Mesothelial cell of epicardium (in vitro differentiated cells): ENCODE results near the gene ASB12. TPM values are rescaled to one million over a fixed set of nuclear protein-coding genes. Genes with fewer than 3 reads are reported as not detected.

Source experiments
- DNase-seq, 2 experiments: peaks; one replicate each; pipeline ENCODE4 v3.0.0; 2021; ENCODE audit warnings: low spot score in 2 of 2; ENCODE audit not compliant: unreplicated experiment in 2 of 2
- H3K27ac Mint-ChIP-seq: 2 replicates; pipeline ENCODE4 v1.8.0; 2021; ENCODE audit warnings: mixed read lengths
- H3K27me3 Mint-ChIP-seq: 2 replicates; pipeline ENCODE4 v1.8.0; 2021; ENCODE audit warnings: low read depth, mixed read lengths
- H3K36me3 Mint-ChIP-seq: 2 replicates; pipeline ENCODE4 v1.8.0; 2021; ENCODE audit warnings: mixed read lengths
- H3K4me1 Mint-ChIP-seq: 2 replicates; pipeline ENCODE4 v1.8.0; 2021; ENCODE audit warnings: mixed read lengths
- H3K4me3 Mint-ChIP-seq: 2 replicates; pipeline ENCODE4 v1.8.0; 2021; ENCODE audit warnings: mild to moderate bottlenecking, moderate library complexity, mixed read lengths
- H3K9me3 Mint-ChIP-seq: 2 replicates; pipeline ENCODE4 v1.8.0; 2021; ENCODE audit warnings: mixed read lengths
- total RNA-seq: library from RNA; stranded (reverse); gene quantifications from 3 replicates; pipeline ENCODE4 v1.2.1, GENCODE V29; 2021
- TF ChIP-seq, protein P1 (sequence below): fragments of 200-600 bp; sonication (generic); IDR thresholded peaks from one replicate; pipeline ENCODE4 v1.5.0; 2021; ENCODE audit warnings: antibody characterized with exemption; ENCODE audit not compliant: unreplicated experiment

ASB12 gene
- total RNA-seq, 1 donor from 2014 or later: 0.67 TPM

DNA sequence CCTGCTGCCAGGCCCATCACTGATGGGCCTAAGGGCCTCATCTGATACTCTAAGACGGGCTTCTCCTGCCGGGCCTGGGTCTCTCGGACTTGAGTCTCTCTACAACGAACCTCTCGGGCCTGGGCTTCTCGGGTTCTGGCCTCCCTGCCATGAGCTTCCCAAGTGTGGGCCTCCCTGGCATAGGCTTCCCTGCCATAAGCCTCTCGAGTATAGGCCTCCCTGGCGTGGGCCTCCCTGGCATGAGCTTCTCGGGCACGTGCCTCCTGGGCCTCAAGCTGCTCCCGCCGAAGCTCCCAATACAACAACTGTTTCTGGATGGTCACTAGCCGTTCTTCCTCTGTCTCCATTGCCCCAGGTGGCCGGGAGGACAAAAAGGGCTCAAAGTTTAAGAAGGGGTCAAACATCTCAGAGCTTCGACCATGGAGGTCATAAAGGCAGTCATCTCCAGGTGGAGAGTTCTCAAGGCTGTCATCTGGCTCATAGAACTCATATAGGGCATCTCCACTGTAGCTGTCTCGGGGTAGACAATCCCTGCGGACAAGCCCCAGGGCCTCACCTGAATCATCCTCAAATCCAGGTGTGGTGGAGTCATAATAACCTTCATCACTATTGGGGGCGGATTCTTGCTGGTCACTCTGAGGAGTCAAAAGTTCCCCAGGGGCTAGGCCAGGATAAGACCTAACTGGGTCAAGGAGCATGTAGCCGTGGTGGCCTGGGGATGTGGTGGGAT is 39.0 kb downstream of the ASB12 start:
- peaks cover 13% of the 10 kb centered on the region for H3K36me3 Mint-ChIP-seq
- no peaks in the 10 kb centered on the region for H3K27me3 Mint-ChIP-seq
- DNase-seq: no peak
- no peak overlapping the region for H3K4me3 Mint-ChIP-seq
- TF ChIP-seq, protein P1, sequence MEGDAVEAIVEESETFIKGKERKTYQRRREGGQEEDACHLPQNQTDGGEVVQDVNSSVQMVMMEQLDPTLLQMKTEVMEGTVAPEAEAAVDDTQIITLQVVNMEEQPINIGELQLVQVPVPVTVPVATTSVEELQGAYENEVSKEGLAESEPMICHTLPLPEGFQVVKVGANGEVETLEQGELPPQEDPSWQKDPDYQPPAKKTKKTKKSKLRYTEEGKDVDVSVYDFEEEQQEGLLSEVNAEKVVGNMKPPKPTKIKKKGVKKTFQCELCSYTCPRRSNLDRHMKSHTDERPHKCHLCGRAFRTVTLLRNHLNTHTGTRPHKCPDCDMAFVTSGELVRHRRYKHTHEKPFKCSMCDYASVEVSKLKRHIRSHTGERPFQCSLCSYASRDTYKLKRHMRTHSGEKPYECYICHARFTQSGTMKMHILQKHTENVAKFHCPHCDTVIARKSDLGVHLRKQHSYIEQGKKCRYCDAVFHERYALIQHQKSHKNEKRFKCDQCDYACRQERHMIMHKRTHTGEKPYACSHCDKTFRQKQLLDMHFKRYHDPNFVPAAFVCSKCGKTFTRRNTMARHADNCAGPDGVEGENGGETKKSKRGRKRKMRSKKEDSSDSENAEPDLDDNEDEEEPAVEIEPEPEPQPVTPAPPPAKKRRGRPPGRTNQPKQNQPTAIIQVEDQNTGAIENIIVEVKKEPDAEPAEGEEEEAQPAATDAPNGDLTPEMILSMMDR: no peak
- peaks cover 4% of the 10 kb centered on the region for H3K9me3 Mint-ChIP-seq
- no peak overlapping the region for H3K27ac Mint-ChIP-seq
- H3K4me1 Mint-ChIP-seq: peaks cover 6% of the 10 kb centered on the region

DNA sequence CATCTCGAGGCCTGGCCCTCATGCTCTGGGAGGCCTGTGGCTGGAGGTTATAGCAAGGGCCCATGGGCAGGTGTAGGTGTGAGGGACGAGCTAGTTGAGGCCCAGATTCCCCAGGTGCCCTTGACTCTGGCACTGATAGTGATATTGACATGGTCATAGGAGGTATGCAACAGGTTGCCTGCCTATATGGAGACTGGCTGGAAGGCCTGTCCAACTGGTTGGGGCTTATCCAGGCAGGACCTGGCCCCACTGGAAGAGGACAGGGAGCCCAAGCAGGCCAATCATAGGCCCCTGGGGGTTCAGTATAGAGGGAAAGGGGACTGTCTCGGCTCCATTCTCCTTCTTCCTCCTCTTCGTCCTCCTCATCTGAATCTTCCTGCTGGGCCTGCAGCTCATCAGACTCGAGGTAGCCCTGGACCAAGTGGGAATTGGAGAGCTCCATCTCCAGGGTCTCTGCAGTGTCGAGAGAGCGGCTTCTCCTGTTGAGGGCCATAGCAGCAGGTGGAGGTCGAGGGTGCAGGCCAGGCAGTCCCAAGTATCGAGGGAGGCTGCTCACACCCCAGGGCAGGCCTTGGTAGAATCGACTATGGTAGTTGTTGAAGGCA is 40.2 kb downstream of the ASB12 start:
- Mint-ChIP-seq H3K27ac (no peak overlapping the region), H3K27me3 (no peaks in the 10 kb centered on the region), H3K9me3 (peaks cover 8% of the 10 kb centered on the region), H3K4me1 (peaks cover 3% of the 10 kb centered on the region), H3K4me3 (no peak overlapping the region), H3K36me3 (peaks cover 13% of the 10 kb centered on the region)
- no peak for DNase-seq
- TF ChIP-seq, protein P1: no peak

GRCh38 chrX:64188901-64189300 is 41.5 kb downstream of the ASB12 start:
- no peak for DNase-seq
- peaks cover 8% of the 10 kb centered on the region for H3K9me3 Mint-ChIP-seq
- H3K36me3 Mint-ChIP-seq: peaks cover 13% of the 10 kb centered on the region
- H3K4me3 Mint-ChIP-seq: no peak overlapping the region
- no peaks in the 10 kb centered on the region for H3K27me3 Mint-ChIP-seq
- no peaks in the 10 kb centered on the region for H3K4me1 Mint-ChIP-seq
- H3K27ac Mint-ChIP-seq: no peak overlapping the region
- TF ChIP-seq, protein P1: no peak

DNA sequence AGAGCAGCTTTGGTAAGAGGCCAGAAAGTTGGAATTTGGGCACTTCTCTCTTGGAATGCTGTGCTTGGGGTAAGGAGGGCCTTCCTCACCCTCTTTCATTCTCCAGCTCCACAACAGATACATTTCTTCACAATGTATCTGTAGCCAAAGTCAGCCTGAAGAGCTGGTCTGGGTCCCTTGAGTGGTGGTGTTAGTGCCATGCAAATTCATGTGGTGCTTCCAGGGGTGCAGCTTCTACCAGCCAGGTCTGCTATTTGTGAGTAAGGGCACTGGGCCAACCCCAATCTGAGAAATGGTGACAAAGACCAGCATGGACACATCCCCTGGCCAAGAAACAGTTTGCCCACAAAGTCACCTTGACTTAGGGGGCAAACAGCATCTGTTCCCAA is 42.7 kb downstream of the ASB12 start:
- no peak for DNase-seq
- Mint-ChIP-seq H3K4me1 (no peaks in the 10 kb centered on the region), H3K27me3 (no peaks in the 10 kb centered on the region), H3K27ac (no peak overlapping the region), H3K4me3 (no peak overlapping the region), H3K9me3 (peaks cover 8% of the 10 kb centered on the region), H3K36me3 (peaks cover 13% of the 10 kb centered on the region)
- TF ChIP-seq, protein P1: no peak

- no peak overlapping the region for H3K27ac Mint-ChIP-seq
- DNase-seq: no peak
- peaks cover 12% of the 10 kb centered on the region for H3K36me3 Mint-ChIP-seq
- no peak overlapping the region for H3K4me3 Mint-ChIP-seq
- TF ChIP-seq, protein P1: no peak
- H3K4me1 Mint-ChIP-seq: no peaks in the 10 kb centered on the region
- H3K9me3 Mint-ChIP-seq: peaks cover 8% of the 10 kb centered on the region
- no peaks in the 10 kb centered on the region for H3K27me3 Mint-ChIP-seq
Measured at GRCh38 chrX:64186974-64187761, 43.2 kb downstream of the ASB12 start.
